ENCODE results near the gene APPL2.
"Not testable (repeated sequence)": the region's sequence is repeated elsewhere in the genome, so short reads cannot be mapped to it uniquely, and the experiment has no call there.

APPL2 gene

GRCh38 chr12:105194947-105195346 lies 41.0 kb downstream of the APPL2 start:
- H3K4me3 ChIP-seq (ENCODE audit: low read depth, low read length), result no peak overlapping the region
- TF ChIP-seq CTCF (IDR thresholded peaks at IDR 0.05; ENCODE audit: low read depth, low read length), result no peak
- in situ Hi-C loops (cut with HindIII; ENCODE audit: low sequenced_read_pairs), result no loop called here
- DNase-seq (ENCODE audit: low read depth, low spot score), result no peak

GRCh38 chr12:105192624-105193225 lies 43.2 kb downstream of the APPL2 start:
- no peak overlapping the region for H3K4me3 ChIP-seq (ENCODE audit: low read depth, low read length)
- DNase-seq (ENCODE audit: low read depth, low spot score), result no peak
- TF ChIP-seq CTCF (IDR thresholded peaks at IDR 0.05; ENCODE audit: low read depth, low read length), result no peak
- in situ Hi-C loops (cut with HindIII; ENCODE audit: low sequenced_read_pairs), result no loop called here

GRCh38 chr12:105190530-105190929 lies 45.4 kb downstream of the APPL2 start:
- in situ Hi-C loops (cut with HindIII; ENCODE audit: low sequenced_read_pairs), result no loop called here
- no peak for TF ChIP-seq CTCF (IDR thresholded peaks at IDR 0.05; ENCODE audit: low read depth, low read length)
- no peak for DNase-seq (ENCODE audit: low read depth, low spot score)
- H3K4me3 ChIP-seq (ENCODE audit: low read depth, low read length), result no peak overlapping the region

GRCh38 chr12:105189293-105189692 lies 46.7 kb downstream of the APPL2 start:
- no peak for TF ChIP-seq CTCF (IDR thresholded peaks at IDR 0.05; ENCODE audit: low read depth, low read length)
- in situ Hi-C loops (cut with HindIII; ENCODE audit: low sequenced_read_pairs), result no loop called here
- no peak for DNase-seq (ENCODE audit: low read depth, low spot score)
- no peak overlapping the region for H3K4me3 ChIP-seq (ENCODE audit: low read depth, low read length)

GRCh38 chr12:105183976-105184375 lies 52.0 kb downstream of the APPL2 start:
- H3K4me3 ChIP-seq (ENCODE audit: low read depth, low read length); in situ Hi-C loops (cut with HindIII; ENCODE audit: low sequenced_read_pairs); DNase-seq (ENCODE audit: low read depth, low spot score): not testable (repeated sequence)

GRCh38 chr12:105183406-105183805 lies 52.6 kb downstream of the APPL2 start:
- DNase-seq (ENCODE audit: low read depth, low spot score); in situ Hi-C loops (cut with HindIII; ENCODE audit: low sequenced_read_pairs); H3K4me3 ChIP-seq (ENCODE audit: low read depth, low read length): not testable (repeated sequence)

- H3K4me3 ChIP-seq (ENCODE audit: low read depth, low read length); in situ Hi-C loops (cut with HindIII; ENCODE audit: low sequenced_read_pairs); DNase-seq (ENCODE audit: low read depth, low spot score): not testable (repeated sequence)
Observed at GRCh38 chr12:105179114-105179513, 56.9 kb downstream of the APPL2 start.

- no peak for TF ChIP-seq CTCF (IDR thresholded peaks at IDR 0.05; ENCODE audit: low read depth, low read length)
- no peak overlapping the region for H3K4me3 ChIP-seq (ENCODE audit: low read depth, low read length)
- in situ Hi-C loops (cut with HindIII; ENCODE audit: low sequenced_read_pairs), result no loop called here
- DNase-seq (ENCODE audit: low read depth, low spot score), result no peak
Observed at GRCh38 chr12:105177208-105177607, 58.8 kb downstream of the APPL2 start.
